ENCODE results near the gene SPATC1L.

Gene SPATC1L

DNA sequence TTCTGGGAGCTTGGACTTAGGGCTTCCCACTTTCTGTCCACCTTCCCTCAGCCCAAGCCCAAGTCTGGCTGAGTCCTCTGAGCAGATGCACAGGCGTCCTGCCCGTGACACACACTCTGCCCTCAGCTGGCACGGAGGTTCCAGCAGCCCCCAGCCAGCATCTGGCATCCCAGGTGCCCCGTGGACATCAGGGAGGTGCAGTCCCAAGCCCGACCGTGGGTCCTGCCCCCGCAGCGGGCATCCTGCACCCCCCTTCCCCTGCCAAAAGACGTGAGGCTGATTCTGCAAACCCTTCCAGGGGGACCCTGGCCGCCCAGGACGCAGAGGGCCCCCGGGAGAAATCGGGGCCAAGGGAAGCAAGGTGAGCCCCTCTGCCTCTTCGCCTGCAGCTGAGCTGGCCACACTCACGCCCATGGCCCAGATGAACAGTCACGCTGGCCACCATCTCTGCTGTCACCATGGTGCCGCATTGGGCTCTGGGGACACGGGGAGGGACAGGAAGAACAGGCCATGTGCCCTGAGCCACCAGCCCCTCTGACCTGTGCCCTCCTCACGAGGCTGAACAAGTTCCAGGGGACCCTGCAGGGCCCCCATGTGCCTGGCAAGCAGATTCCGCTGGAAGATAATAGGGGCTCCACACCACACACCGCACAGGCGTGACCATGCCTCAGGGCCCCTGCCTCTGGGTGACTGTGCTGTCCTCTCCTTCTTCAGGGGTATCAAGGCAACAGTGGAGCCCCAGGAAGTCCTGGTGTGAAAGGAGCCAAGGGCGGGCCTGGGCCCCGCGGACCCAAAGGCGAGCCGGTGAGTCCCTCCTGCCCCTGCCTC lies 65.7 kb downstream of the SPATC1L start:
- no peak for DNase-seq

DNA sequence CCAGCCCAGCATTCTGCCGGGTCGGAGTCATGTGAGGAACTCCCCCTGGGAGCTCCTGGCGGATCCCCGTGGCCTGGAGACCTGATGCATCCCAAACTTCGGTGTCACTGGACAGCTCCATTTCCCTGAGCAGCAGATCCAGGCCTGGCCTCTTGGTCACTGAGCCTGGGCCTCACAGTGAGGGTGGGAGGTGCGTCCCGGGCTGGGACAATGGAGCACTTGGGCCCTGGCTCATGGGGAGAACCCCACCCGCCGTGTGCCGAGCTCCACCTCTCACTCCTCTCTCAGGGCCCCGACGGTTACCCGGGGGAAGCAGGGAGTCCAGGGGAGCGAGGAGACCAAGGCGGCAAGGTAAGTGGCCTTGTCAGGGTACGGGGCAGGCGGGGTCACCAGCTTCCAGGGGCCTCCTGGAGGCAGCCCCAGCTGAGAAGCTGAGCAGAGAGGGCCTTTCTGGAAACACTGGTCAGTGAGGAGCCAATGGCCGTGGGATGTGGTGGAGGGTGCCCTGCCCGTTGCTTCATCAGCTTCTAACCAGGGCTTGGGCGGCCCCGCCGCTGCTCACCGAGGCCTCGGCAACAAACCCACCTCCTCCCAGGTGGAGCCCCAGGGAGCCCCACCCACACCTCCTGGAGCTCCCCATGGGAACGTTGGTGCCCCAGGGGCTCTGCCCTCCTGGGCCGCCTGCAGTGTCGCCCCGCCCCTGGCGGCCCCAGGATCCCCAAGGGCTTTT lies 66.5 kb downstream of the SPATC1L start:
- DNase-seq = no peak

- DNase-seq = no peak
Measured at GRCh38 chr21:46116776-46117585, 67.3 kb downstream of the SPATC1L start.

- DNase-seq = no peak
Measured at GRCh38 chr21:46116189-46116775, 68.0 kb downstream of the SPATC1L start.

- no peak for DNase-seq
Measured at GRCh38 chr21:46115441-46116188, 68.6 kb downstream of the SPATC1L start.

GRCh38 chr21:46114963-46115362 lies 69.3 kb downstream of the SPATC1L start:
- DNase-seq = no peak

DNA sequence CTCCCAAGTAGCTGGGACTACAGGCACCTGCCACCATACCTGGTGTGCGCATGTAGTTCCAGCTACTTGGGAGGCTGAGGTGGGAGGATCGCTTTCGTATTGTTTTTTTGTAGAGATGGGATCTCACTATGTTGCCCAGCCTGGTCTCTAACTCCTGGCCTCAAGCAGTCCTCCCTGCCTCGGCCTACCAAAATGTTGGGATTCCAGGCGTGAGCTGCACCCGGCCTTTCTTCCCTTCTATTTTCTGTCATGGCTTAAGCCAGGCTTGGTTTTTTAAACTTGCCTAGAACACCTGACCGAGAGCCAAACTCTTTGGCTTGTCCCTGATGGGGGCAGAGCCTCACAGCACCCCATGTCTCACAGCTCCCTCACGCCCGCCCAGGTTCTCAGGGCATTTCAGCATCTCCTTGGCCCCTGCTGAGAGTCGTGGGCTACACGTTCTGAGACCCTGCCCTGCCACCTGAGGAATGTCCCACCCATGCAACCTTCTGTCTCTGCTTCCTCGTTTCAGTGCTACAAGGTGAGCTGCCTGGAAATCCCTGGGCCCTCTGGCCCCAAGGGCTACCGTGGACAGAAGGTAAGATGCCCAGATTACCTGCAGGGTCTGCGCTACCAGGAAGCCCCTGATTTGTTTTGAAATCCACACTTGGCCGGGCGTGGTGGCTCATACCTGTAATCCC lies 70.6 kb downstream of the SPATC1L start:
- no peak for DNase-seq

DNA sequence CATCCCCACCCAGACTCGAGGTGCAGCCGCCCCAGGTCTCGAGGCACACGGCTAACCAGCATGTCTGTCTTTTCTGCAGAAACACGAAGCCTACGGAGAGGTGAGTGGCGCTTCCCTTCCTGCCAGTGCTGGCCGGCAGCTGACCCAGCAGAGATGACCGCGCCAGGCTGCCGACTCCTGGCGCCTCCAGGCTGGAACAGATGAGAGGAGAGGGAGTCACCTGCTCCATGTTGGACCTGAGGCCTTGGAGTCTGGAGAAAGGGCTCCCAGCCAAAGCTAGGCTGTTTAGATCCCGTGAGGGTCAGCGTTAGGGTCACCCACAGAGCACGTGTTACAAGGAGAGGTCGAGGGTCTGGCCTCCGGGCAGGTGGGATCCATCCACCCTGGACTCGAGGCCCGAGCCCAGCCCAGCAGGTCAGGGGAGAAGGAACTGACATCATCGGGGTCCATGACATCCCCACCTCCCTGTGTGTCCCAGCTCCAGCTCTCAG lies 71.5 kb downstream of the SPATC1L start:
- no peak for DNase-seq

GRCh38 chr21:46111857-46112724 lies 72.2 kb downstream of the SPATC1L start:
- no peak for DNase-seq

- DNase-seq = no peak
Measured at GRCh38 chr21:46111193-46111571, 73.1 kb downstream of the SPATC1L start.

Measured in SHP77 (cell line).